Thymus (tissue), 11 donors: ENCODE results near the gene FAM114A1. TPM values are rescaled to one million over a fixed set of nuclear protein-coding genes. Genes with fewer than 3 reads are reported as not detected.

ENCODE experiments used
- DNase-seq, 9 donors: peaks; one replicate each; pipeline ENCODE4 v3.0.0-alpha.2; 2013; ENCODE audit warnings: low spot score in 9 of 9, low read depth in 6 of 9, missing footprints in 1 of 9
- H3K27ac ChIP-seq, 2 donors: one replicate each; pipeline ENCODE4 v1.5.1; 2013; ENCODE audit warnings: control low read depth in 1 of 2, low read depth in 1 of 2, low read length in 1 of 2, mild to moderate bottlenecking in 1 of 2, moderate library complexity in 1 of 2
- H3K27me3 ChIP-seq, 2 donors: one replicate each; pipeline ENCODE4 v1.5.1; 2013; ENCODE audit warnings: low read length in 1 of 2; ENCODE audit not compliant: control insufficient read depth in 2 of 2, insufficient read depth in 1 of 2
- H3K36me3 ChIP-seq, 2 donors: one replicate each; pipeline ENCODE4 v1.5.1; 2013; ENCODE audit warnings: low read length in 1 of 2, mild to moderate bottlenecking in 1 of 2, moderate library complexity in 1 of 2; ENCODE audit not compliant: control insufficient read depth in 2 of 2, insufficient read depth in 2 of 2
- H3K4me1 ChIP-seq, 2 donors: one replicate each; pipeline ENCODE4 v1.5.1; 2013; ENCODE audit warnings: low read length in 2 of 2; ENCODE audit not compliant: control insufficient read depth in 2 of 2, insufficient read depth in 2 of 2
- H3K4me3 ChIP-seq, 2 donors: one replicate each; pipeline ENCODE4 v1.5.1; 2013; ENCODE audit warnings: low read length in 2 of 2, control low read depth in 1 of 2, mild to moderate bottlenecking in 1 of 2
- H3K9me3 ChIP-seq, 2 donors: one replicate each; pipeline ENCODE4 v1.5.1; 2013; ENCODE audit warnings: low read length in 1 of 2, mild to moderate bottlenecking in 1 of 2; ENCODE audit not compliant: control insufficient read depth in 2 of 2, insufficient read depth in 1 of 2
- whole genome bisulfite sequencing: extraction: QIAGEN DNeasy Blood & Tissue Kit; methylation state at CpG from one replicate; pipeline ENCODE4 v1.1.7; 2013; 5-methylcytosine and 5-hydroxymethylcytosine counted together
- polyA plus RNA-seq: library from polyadenylated mRNA; stranded (reverse); fragments of 200-250 nt; gene quantifications from one replicate; pipeline ENCODE4 v1.2.3, GENCODE V29; 2013
- total RNA-seq: library from RNA; stranded (reverse); fragments of 120-200 nt; gene quantifications from one replicate; pipeline ENCODE4 v1.2.4, GENCODE V29; 2013
- donor health status: healthy.

The FAM114A1 gene
- total and polyA plus RNA-seq, 2 donors = 5.9 to 7.3 TPM

DNA sequence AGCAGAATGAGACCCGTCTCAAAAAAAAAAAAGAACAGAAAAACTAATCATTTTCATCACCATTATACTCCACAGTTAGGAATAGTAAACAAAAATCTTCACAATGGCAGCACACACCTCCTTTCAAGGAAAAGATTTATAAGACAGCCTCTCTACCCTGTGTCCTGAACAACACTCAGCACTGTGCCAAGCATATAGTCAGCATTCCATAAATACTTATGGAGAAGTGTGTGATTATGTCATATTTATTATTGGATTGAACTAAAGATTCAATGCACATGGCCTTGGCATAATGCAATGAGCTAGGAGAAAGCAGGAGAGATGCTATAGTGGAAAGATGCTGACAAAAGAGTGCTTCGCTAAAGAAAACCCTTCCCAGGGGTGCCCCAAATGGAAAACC is 52.6 kb downstream of the FAM114A1 start:
- peaks cover 0 to 1% of the 10 kb centered on the region in 2 donors for H3K4me1 ChIP-seq
- H3K27ac ChIP-seq = no peak overlapping the region
- no peak overlapping the region for H3K4me3 ChIP-seq
- WGBS = 100% methylated on average over 2 of the region's 2 CpGs
- H3K9me3 ChIP-seq = no peaks in the 10 kb centered on the region
- H3K36me3 ChIP-seq = no peaks in the 10 kb centered on the region
- DNase-seq = no peak
- H3K27me3 ChIP-seq = no peaks in the 10 kb centered on the region

DNA sequence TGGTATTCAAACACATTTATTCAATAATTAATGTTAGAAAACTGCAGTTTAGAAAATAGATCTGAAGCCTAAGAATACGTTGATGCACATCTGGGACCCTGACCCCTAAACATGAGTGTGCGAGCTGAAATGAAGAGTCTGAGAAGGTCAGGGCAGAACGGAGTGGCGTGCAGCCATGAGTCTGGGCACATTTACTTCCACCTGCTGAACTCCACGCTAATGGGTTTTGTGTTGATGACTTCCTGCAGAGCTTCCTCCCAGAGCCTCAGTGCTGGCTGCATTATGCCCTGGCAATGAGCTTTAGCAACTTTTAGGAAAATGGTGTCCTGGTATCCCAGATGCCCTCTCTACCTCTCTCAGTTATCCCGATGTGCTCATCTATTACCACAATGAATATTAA is 53.1 kb downstream of the FAM114A1 start:
- Histone ChIP-seq H3K4me1 (no peaks in the 10 kb centered on the region), H3K27ac (no peak overlapping the region), H3K9me3 (no peaks in the 10 kb centered on the region), H3K36me3 (no peaks in the 10 kb centered on the region), H3K4me3 (no peak overlapping the region), H3K27me3 (no peaks in the 10 kb centered on the region)
- no peak for DNase-seq
- 37% methylated on average over 6 of the region's 6 CpGs for WGBS

DNA sequence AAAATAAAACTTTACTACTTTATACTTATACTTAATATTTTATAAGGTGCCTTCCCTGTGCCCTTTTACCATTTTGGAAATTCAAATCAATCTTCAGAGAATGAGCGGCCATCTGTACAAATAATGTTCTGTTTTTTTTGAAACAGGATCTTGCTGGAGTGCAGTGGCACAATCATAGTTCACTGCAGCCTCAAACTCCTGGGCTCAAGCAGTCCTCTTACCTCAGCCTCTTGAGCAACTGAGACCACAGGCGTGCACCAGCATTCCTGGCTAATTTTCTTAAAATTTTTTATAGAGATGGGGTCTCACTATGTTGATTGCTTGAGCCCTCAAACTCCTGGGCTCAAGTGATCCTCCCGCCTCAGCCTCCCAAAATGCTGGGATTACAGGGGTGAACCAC is 53.5 kb downstream of the FAM114A1 start:
- Histone ChIP-seq H3K4me1 (no peaks in the 10 kb centered on the region), H3K27ac (no peak overlapping the region), H3K36me3 (no peaks in the 10 kb centered on the region), H3K27me3 (no peaks in the 10 kb centered on the region), H3K4me3 (no peak overlapping the region), H3K9me3 (no peaks in the 10 kb centered on the region)
- WGBS = 94% methylated on average over 3 of the region's 3 CpGs
- DNase-seq = no peak

DNA sequence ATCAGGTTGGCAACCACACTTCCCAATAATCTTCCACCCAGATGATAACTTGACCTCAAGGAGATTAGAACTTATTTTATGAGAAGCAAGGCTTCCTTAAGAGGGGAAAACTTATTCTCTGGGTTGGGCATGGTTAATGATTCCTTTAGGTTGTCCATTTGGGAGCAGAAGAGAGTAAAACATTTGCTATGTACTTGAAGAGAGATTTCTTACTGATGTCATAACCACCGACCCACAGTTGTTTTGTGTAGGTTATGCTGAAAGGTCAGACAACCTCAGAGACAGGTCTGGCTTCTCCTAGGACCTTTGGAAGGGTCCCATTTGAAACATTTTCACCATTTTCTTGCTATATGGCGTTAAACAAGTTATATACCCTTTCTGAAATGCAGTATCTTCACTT is 56.1 kb downstream of the FAM114A1 start:
- DNase-seq = no peak
- Histone ChIP-seq H3K4me3 (no peak overlapping the region), H3K36me3 (no peaks in the 10 kb centered on the region), H3K9me3 (no peaks in the 10 kb centered on the region), H3K27ac (no peak overlapping the region), H3K27me3 (no peaks in the 10 kb centered on the region), H3K4me1 (no peaks in the 10 kb centered on the region)
- 72% methylated on average over 2 of the region's 2 CpGs for WGBS

DNA sequence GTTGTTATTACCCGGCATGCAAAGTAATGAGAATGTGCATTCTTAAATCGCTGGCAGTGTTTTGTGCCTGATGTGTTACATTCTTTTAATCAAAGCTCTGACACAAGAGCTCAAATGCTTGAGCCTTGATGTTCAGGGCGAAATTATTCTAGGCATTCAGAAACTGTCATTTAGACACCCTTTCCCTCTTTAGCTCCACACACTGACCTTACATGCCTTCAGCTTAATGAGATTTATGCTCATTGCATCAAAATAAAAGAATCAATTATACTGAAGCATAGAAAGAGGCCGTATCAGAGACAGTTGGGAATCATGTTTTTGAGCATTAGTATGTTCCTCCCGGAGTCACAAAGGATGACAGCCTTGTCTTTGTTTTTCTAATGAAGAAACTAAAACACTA is 56.7 kb downstream of the FAM114A1 start:
- 85% methylated on average over 5 of the region's 5 CpGs for WGBS
- Histone ChIP-seq H3K27me3 (no peaks in the 10 kb centered on the region), H3K27ac (no peak overlapping the region), H3K36me3 (no peaks in the 10 kb centered on the region), H3K4me3 (no peak overlapping the region), H3K4me1 (no peaks in the 10 kb centered on the region), H3K9me3 (no peaks in the 10 kb centered on the region)
- DNase-seq = no peak

GRCh38 chr4:38925492-38926413 is 58.1 kb downstream of the FAM114A1 start:
- DNase-seq = no peak
- H3K36me3 ChIP-seq = no peaks in the 10 kb centered on the region
- no peaks in the 10 kb centered on the region for H3K9me3 ChIP-seq
- 94% methylated on average over 3 of the region's 3 CpGs for WGBS
- H3K4me1 ChIP-seq = no peaks in the 10 kb centered on the region
- no peaks in the 10 kb centered on the region for H3K27me3 ChIP-seq
- H3K27ac ChIP-seq = no peak overlapping the region
- H3K4me3 ChIP-seq = no peak overlapping the region

DNA sequence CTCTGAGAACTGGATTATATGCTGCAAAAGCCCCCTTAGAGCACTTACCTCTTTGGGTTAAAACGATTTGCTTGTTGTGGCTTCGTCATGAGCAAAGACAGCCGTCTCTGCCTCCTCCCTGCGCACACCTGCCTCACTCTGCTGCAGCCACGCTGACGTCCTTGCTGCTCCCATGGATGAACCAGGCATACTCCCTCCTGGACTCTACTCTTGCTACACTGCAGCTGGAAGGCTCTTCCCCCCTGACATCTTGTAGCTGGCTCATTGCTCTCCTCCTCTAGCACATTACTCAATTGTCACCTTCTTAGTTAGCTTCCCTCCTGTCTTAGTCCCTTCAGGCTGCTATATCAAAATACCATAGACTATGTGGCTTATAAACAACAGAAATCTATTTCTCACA is 59.3 kb downstream of the FAM114A1 start:
- Histone ChIP-seq H3K4me3 (no peak overlapping the region), H3K27me3 (no peaks in the 10 kb centered on the region), H3K36me3 (no peaks in the 10 kb centered on the region), H3K9me3 (no peaks in the 10 kb centered on the region), H3K4me1 (no peaks in the 10 kb centered on the region), H3K27ac (no peak overlapping the region)
- DNase-seq = no peak
- 89% methylated on average over 6 of the region's 6 CpGs for WGBS

DNA sequence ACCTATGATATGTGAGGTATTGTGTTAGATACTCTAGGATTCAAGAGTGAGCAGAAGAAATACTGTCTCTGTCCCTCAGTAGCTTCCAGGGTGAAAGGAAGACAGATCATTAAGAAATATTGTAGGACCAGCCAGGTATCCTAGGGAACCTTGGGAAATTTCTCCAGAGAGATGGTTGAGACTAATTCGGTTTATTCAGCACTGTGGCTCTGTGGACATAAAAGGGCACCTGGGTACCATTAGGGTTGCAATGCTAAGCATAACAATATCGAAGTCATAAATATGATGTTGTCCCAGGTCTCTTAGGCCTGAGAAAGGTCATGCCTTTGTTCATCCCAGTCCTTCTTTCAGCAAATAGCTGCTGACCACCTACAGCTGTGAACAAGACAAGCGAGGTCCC is 61.0 kb downstream of the FAM114A1 start:
- WGBS = 96% methylated on average over 3 of the region's 3 CpGs
- Histone ChIP-seq H3K4me1 (no peaks in the 10 kb centered on the region), H3K9me3 (no peaks in the 10 kb centered on the region), H3K27ac (no peak overlapping the region), H3K4me3 (no peak overlapping the region), H3K36me3 (no peaks in the 10 kb centered on the region), H3K27me3 (no peaks in the 10 kb centered on the region)
- DNase-seq = no peak

DNA sequence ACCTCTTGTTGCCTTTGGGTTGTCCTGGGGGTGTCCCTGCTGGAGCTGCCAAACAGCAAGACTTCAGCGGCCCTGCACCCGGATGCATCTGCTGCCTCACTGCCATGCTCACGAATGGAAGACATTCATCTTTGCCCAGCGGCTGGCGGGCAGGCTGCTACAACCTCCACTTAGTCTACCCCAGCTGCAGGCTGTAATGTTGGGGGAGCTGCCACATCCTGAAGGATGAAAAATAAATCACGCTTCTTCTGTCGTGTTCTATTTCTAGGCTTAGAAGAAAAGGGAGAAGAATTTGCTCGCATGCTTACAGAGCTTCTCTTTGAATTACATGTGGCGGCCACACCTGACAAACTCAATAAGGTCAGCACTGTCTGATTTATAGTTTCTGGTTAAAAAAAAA is 61.4 kb downstream of the FAM114A1 start:
- no peak for DNase-seq
- H3K4me3 ChIP-seq = no peak overlapping the region
- H3K27me3 ChIP-seq = no peaks in the 10 kb centered on the region
- H3K9me3 ChIP-seq = no peaks in the 10 kb centered on the region
- 94% methylated on average over 9 of the region's 9 CpGs for WGBS
- H3K4me1 ChIP-seq = no peaks in the 10 kb centered on the region
- no peak overlapping the region for H3K27ac ChIP-seq
- no peaks in the 10 kb centered on the region for H3K36me3 ChIP-seq
